Effector memory CD4-positive, alpha-beta T cell (primary cell): Measurements from ENCODE around the gene KLC4.
A peak's percentile ranks its signal among the peaks of the same experiment; 100 is the strongest.

Source experiments
- DNase-seq, 3 donors: peaks; one replicate each; pipeline ENCODE4 v3.0.0-alpha.2; 2020
- H3K27ac ChIP-seq: 2 replicates; pipeline ENCODE4 v1.7.0; 2013; ENCODE audit warnings: mild to moderate bottlenecking, low read length, moderate library complexity; ENCODE audit not compliant: insufficient read depth, poor library complexity, severe bottlenecking
- H3K27me3 ChIP-seq: replicated peaks from 2 replicates; pipeline ENCODE4 v1.7.0; 2013; ENCODE audit warnings: mild to moderate bottlenecking, low read length; ENCODE audit not compliant: insufficient read depth, control insufficient read depth, poor library complexity, severe bottlenecking
- H3K36me3 ChIP-seq: 2 replicates; pipeline ENCODE4 v1.7.0; 2013; ENCODE audit warnings: mild to moderate bottlenecking, low read length, moderate library complexity; ENCODE audit not compliant: control insufficient read depth, insufficient read depth
- H3K4me1 ChIP-seq: 2 replicates; pipeline ENCODE4 v1.7.0; 2013; ENCODE audit warnings: low read length, mild to moderate bottlenecking; ENCODE audit not compliant: control insufficient read depth, insufficient read depth, poor library complexity, severe bottlenecking
- H3K4me3 ChIP-seq: 2 replicates; pipeline ENCODE4 v1.7.0; 2013; ENCODE audit warnings: low read length, low read depth, mild to moderate bottlenecking; ENCODE audit not compliant: insufficient read depth, poor library complexity, severe bottlenecking
- H3K9me3 ChIP-seq: 2 replicates; pipeline ENCODE4 v1.7.0; 2013; ENCODE audit warnings: mild to moderate bottlenecking, low read length, moderate library complexity; ENCODE audit not compliant: control insufficient read depth
- total RNA-seq, 3 donors: gene quantifications; one replicate each; lab custom pipeline; 2026; lab: John Stamatoyannopoulos, UW

The KLC4 gene
- total RNA-seq, result 17.8 to 23.4 (median 18.8) reads per million in 3 donors

DNA sequence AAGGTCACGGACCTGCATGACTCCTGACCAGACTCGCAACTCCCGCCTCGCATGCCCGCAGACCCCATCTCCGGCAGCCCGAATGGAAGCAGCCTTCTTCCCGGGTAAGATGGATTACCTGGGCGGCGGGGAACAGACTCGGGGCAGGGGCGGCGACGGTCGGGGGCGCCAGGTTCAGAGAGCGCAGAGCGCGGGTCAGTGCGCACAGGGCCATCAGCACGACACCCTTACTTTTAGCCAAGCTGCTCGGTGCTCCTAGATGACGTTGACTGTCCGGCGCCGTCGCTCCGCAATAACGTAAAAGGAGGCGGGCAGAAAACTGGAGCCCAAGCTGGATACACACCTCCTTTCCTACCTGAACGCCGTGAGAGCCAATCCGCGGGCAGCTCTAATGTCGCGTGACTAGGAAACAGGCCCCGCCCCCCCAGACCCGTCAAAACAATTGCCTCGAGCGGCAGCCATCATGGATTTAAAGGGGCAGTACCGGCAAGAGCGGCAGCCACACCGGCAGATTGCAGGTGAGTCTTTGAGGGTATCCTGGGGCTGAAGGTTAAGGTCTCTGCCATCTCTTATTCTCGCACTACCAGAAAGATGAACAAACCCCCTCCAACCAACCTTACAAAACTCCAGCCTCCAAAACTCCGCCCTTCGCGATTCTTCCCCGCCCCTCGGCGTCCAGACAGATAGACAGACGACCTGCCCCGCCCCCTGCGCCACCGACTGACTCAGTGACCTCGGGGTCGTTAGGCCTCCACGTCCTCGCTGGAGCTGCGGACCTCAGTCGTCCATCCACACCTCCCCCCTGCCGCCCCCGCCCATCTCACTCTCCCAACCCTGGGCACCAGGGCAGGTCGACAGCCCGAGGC, at the start of gene KLC4, which contains the start of gene MRPL2:
KLC4 (plus strand) TSS at position 464 of the 866 bp plus-strand sequence. CDS start 1,705 bp downstream, outside the sequence.
MRPL2 (minus strand) TSS at position 267 of the 866 bp plus-strand sequence; CDS start at position 214, 53 bp downstream.
- no peaks in the 10 kb centered on the region for H3K27me3 ChIP-seq
- H3K27ac ChIP-seq, result peak within 1 kb of the TSS; percentile 89
- no peaks in the 10 kb centered on the region for H3K9me3 ChIP-seq
- peak within 1 kb of the TSS; percentile 97 for H3K4me3 ChIP-seq
- H3K4me1 ChIP-seq, result peaks cover 22% of the 10 kb centered on the region
- peak; percentile 93 to 98 (median 96) for DNase-seq
- peaks cover 17% of the 10 kb centered on the region for H3K36me3 ChIP-seq

DNA sequence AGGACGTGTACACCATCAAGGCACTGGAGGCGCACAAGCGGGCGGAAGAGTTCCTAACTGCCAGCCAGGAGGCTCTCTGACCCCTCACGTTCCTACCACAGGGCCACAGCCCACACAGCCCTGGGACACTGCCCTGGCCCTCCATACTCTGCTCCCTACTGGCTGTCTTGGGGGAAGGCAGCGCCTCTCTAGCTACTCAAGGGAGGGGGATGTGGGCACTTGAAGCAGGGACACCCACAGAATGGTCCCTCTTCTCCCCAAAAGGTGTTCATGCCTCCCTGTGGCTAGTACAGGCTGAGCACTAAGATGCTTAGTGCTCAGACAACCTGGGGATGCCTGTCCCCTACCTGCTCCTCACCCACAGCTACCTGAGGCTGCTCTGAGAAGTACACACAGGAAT, 48.2 kb upstream of the KLC4 start:
- Histone ChIP-seq H3K4me3 (no peak overlapping the region), H3K27ac (no peak overlapping the region), H3K36me3 (peaks cover 58% of the 10 kb centered on the region), H3K4me1 (peaks cover 19% of the 10 kb centered on the region), H3K27me3 (no peaks in the 10 kb centered on the region), H3K9me3 (no peaks in the 10 kb centered on the region)
- DNase-seq, result no peak

DNA sequence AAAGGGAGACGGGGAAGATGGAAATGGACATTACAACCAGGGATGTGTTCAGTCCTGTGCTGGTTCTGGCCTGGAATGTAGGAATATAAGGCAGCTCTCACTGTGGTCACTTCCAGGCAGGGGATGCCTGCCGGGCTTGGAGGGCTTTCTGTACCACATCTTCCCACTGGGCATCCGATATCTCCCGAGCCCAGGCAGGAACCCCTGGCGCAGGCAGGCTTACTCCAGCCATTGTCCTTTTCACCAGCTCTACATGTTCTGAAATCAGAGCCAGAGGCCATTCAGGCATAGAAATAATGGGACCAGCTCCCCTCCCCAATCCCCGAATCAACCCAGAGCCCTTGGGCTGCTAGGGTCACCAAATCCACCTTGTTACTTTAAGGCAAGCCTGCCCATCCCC, 47.1 kb upstream of the KLC4 start:
- peak overlapping the region; percentile 79 for H3K27ac ChIP-seq
- no peak overlapping the region for H3K4me3 ChIP-seq
- peaks cover 51% of the 10 kb centered on the region for H3K36me3 ChIP-seq
- peaks cover 22% of the 10 kb centered on the region for H3K4me1 ChIP-seq
- no peaks in the 10 kb centered on the region for H3K27me3 ChIP-seq
- no peak for DNase-seq
- H3K9me3 ChIP-seq, result no peaks in the 10 kb centered on the region

DNA sequence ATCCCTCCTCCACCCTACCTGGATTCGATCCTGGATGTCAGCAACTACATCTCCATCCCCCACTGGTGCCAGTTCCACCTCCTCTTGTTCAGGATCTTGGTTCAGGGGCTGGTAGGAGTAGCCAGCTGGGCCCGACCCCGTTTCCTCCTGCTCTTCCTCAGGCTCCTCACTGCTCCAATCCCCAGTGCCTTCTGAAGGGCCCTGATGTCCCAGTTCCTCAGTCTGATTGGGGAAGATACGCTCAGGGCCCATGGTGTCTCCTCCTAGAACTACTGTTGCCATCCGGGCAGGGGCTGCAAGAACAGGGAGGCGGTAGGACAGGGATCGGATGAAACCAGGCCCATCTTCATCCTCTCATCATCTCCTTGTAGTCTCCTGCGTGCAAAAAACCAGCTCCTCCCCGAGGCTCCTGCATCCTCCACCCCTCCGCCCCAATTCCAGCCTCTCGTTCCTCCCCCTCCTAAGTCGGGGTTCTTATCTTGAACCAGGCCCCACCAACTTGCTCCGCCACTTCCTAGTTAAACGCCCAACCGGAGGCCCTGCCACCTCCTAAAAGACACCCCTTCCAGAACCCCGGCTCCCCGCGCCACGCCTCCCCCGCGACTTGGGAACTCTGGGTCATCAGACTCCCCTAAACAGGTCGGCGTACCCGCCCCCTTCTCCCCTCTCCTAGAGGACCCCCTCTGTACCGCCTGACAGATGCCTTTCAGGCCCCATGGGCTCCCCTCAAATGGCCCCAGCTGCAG, 46.2 kb upstream of the KLC4 start:
- H3K36me3 ChIP-seq, result peaks cover 51% of the 10 kb centered on the region
- peak overlapping the region; percentile 80 for H3K4me3 ChIP-seq
- peaks cover 23% of the 10 kb centered on the region for H3K4me1 ChIP-seq
- peak overlapping the region; percentile 79 for H3K27ac ChIP-seq
- no peaks in the 10 kb centered on the region for H3K9me3 ChIP-seq
- H3K27me3 ChIP-seq, result no peaks in the 10 kb centered on the region
- no peak for DNase-seq

DNA sequence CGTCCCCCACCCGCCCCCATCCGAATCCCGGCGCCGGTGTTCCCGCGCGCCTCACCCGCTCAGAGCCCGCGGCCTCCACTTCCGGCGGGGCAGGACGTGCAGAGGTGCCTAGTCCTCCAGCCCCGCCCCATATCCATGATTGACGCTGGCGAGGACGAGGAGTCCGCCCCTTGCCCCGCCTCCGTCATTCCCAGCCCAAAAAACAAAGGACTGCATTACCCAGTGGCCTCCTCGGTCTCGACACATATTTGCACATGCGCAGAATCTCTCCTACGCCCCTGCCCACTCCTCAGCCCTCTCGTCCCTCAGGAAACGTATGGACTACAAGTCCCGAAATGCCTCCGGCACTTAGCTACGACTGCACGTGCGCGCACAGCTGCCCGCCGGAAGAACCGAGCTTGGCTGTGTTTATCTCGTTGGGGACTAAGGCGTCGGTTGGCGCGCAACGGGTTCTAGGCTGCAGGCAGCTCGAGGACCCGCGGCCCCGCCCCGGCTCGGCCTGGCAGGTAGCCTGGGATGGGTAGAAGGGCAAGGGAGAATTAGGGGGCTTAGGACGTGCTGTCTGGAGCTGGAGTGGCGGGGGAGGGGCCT, 45.5 kb upstream of the KLC4 start, which contains the start of the genes KLHDC3 and MEA1:
KLHDC3 (plus strand) TSS at position 407 of the 591 bp plus-strand sequence. CDS start 2,944 bp downstream, outside the sequence.
MEA1 (minus strand) TSS at position 104 of the 591 bp plus-strand sequence. CDS start 133 bp downstream, outside the sequence.
- DNase-seq, result peak; percentile 98 to 99 (median 99)
- Histone ChIP-seq H3K27me3 (no peaks in the 10 kb centered on the region), H3K4me3 (peak within 1 kb of the TSS; percentile 80), H3K9me3 (no peaks in the 10 kb centered on the region), H3K4me1 (peaks cover 23% of the 10 kb centered on the region), H3K27ac (peak within 1 kb of the TSS; percentile 79), H3K36me3 (peaks cover 48% of the 10 kb centered on the region)

DNA sequence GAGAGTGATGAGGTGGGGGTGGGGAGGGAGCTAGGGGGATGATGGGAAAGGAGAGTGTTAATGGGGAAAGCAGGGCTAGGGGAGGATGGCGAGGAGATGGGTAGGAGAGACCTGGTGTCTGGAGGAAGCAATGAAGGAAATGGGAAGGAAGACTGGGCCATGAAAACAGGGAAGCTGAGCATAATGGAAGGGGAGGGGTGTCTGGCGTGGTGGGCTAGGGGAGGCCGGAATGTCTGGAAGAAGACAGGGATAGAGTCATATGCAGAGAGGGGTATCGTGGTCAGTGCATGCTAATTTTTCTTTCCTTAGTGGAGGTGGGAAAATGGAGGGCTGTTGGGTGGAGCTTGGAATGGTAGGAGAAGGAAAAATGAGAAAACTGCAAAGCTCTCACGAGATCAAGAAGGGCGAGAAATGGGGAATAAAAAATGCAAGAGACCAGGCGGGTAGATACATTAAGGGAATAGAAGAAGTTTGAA, 45.0 kb upstream of the KLC4 start:
- Histone ChIP-seq H3K4me3 (peak overlapping the region; percentile 80), H3K4me1 (peaks cover 21% of the 10 kb centered on the region)
- no peak for DNase-seq

DNA sequence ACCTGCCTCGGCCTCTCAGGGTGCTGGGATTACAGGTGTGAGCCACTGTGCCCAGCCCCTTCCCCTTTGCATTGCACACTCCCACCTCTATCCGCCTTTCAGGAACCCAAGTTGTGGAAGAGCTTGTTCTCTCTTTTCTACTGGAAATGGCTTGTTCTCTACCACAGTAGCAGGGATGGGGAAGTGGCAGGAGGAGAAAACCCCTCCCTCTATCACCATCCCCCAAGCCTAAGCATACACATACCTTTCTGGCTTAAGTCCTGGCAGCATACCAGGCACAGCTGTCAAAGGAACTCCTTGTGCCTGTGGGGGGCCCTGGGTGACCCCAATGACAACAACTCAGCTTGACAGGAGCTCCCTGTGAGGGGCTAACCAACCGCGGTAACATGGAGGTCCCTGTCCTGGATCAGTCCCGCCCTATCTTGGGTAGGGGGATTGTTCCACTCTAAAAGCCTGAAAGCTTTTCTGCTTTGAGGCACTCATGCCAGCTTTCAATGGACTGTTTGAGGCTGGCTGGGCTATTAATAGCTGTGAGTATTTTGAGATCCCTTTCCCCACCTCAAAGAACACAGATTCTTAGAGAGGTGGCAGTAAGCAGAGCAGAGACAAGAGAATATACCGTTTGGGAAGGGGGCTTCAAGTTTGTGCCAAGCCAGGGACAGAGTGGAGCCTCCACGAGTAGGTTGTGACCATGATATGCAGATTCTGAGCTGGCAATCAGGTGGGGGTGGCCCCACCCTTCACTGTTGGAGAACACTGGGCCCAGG, 43.1 kb upstream of the KLC4 start:
- peaks cover 25% of the 10 kb centered on the region for H3K4me1 ChIP-seq

More for the DNA sequence above, 45.0 kb upstream of the KLC4 start:
- peaks cover 42% of the 10 kb centered on the region for H3K36me3 ChIP-seq
- no peaks in the 10 kb centered on the region for H3K9me3 ChIP-seq
- peak overlapping the region; percentile 79 for H3K27ac ChIP-seq
- H3K27me3 ChIP-seq, result no peaks in the 10 kb centered on the region

DNA sequence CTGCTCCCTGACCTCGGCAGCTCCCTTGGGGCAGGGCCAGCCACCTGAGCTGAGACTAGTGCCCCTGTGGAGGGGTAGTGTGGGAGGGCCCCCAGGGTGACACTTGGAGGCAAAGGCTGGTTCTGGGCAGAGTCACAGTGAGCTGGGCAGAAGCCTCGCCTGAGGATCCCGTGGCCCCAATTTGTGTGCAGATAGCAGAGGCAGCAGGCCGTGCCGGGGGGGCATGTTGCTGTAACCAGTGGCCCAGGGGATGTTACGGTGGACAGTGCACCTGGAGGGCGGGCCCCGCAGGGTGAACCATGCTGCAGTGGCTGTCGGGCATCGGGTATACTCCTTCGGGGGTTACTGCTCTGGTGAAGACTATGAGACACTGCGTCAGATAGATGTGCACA, 42.5 kb upstream of the KLC4 start:
- Histone ChIP-seq H3K4me1 (peaks cover 25% of the 10 kb centered on the region), H3K27me3 (no peaks in the 10 kb centered on the region), H3K36me3 (peaks cover 23% of the 10 kb centered on the region), H3K27ac (no peak overlapping the region), H3K9me3 (no peaks in the 10 kb centered on the region), H3K4me3 (no peak overlapping the region)
- no peak for DNase-seq

More for the DNA sequence above, 43.1 kb upstream of the KLC4 start:
- H3K36me3 ChIP-seq, result peaks cover 29% of the 10 kb centered on the region
- no peak overlapping the region for H3K4me3 ChIP-seq
- no peak for DNase-seq
- H3K27ac ChIP-seq, result no peak overlapping the region
- H3K27me3 ChIP-seq, result no peaks in the 10 kb centered on the region
- H3K9me3 ChIP-seq, result no peaks in the 10 kb centered on the region

DNA sequence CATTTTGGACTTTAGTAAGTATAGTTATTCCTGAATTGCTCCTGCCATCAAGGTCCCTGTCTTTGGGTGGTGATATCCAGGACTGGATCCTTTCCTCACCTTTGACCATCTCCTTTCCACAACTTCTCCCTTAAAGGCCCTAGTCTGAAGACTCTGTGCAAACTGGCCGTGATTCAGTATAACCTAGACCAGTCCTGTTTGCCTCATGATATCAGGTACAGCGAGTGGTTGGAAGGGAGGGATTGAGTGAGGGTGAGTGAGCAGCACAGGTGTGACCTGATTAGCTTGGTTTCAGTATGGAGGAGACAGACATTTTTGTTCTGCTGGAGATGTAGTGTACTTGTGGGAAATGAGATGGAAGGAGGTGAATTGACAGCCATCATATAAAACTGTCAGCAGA, 40.3 kb upstream of the KLC4 start:
- Histone ChIP-seq H3K27me3 (no peaks in the 10 kb centered on the region), H3K9me3 (no peaks in the 10 kb centered on the region), H3K4me1 (peaks cover 26% of the 10 kb centered on the region), H3K36me3 (peaks cover 20% of the 10 kb centered on the region), H3K27ac (no peak overlapping the region), H3K4me3 (no peak overlapping the region)
- no peak for DNase-seq
